HL-60 (cell line): ENCODE measurements around the gene PIP.
A peak's percentile ranks its signal among the peaks of the same experiment; 100 is the strongest.
"Not testable (repeated sequence)": the region's sequence is repeated elsewhere in the genome, so short reads cannot be mapped to it uniquely, and the experiment has no call there.

Experiments
- DNase-seq, 2 experiments: peaks; one replicate each; pipeline ENCODE4 v3.0.0-alpha.2; 2010 to 2020; ENCODE audit warnings: low read depth in 1 of 2, low spot score in 1 of 2
- H3K27ac ChIP-seq: fragments of 250-450 bp; sonication (Bioruptor Pico); replicated peaks from 2 replicates; pipeline ENCODE4 v1.5.1; 2020; ENCODE audit warnings: mild to moderate bottlenecking, moderate library complexity
- H3K27me3 ChIP-seq: fragments of 250-450 bp; sonication (Bioruptor Pico); 2 replicates; pipeline ENCODE4 v1.5.1; 2021; ENCODE audit warnings: mild to moderate bottlenecking, moderate library complexity; ENCODE audit not compliant: insufficient read depth, poor library complexity, severe bottlenecking
- H3K4me3 ChIP-seq: replicated peaks from 2 replicates; pipeline ENCODE4 v1.5.1; 2011; ENCODE audit warnings: mild to moderate bottlenecking, control low read depth, low read length; ENCODE audit not compliant: insufficient read depth
- CTCF ChIP-seq: IDR thresholded peaks from one replicate; pipeline ENCODE4 v1.5.1; 2011; ENCODE audit warnings: low read length, control low read depth, inconsistent platforms; ENCODE audit not compliant: insufficient read depth
- GABPA ChIP-seq: IDR thresholded peaks from 2 replicates; pipeline ENCODE4 v1.6.1; 2012; ENCODE audit warnings: low read depth
- POLR2AphosphoS5 ChIP-seq: IDR thresholded peaks from 2 replicates; pipeline ENCODE4 v1.6.1; 2012; ENCODE audit warnings: low read depth
- REST ChIP-seq: IDR thresholded peaks from 2 replicates; pipeline ENCODE4 v1.6.1; 2012; ENCODE audit warnings: low read depth; ENCODE audit not compliant: insufficient replicate concordance
- SPI1 ChIP-seq: IDR thresholded peaks from 2 replicates; pipeline ENCODE4 v1.6.1; 2012; ENCODE audit warnings: low read depth, mild to moderate bottlenecking, borderline replicate concordance
- long read RNA-seq: library from polyadenylated mRNA; unstranded; transcript quantifications from one replicate; pipeline ENCODE4 v2.0.0, GENCODE V29; 2020

Gene PIP
- long read RNA-seq: 0 reads

- TF ChIP-seq CTCF (no peak), SPI1 (no peak), POLR2AphosphoS5 (no peak), REST (no peak), GABPA (no peak)
- H3K4me3 ChIP-seq: no peak within 1 kb of the TSS
- H3K27me3 ChIP-seq: no peaks in the 10 kb centered on the region
- H3K27ac ChIP-seq: no peak within 1 kb of the TSS
- DNase-seq: no peak
Measured at GRCh38 chr7:143131781-143132180, at the start of gene PIP. PIP (plus strand) TSS chr7:143132077; CDS start chr7:143132117, 40 bp downstream.

- Histone ChIP-seq H3K27me3 (no peaks in the 10 kb centered on the region), H3K27ac (no peak overlapping the region), H3K4me3 (no peak overlapping the region)
- DNase-seq: no peak
- no peak for TF ChIP-seq GABPA
- TF ChIP-seq REST: no peak
- peak; percentile 17; the same call in 1 of the 2 replicates for TF ChIP-seq SPI1
Measured at GRCh38 chr7:143085109-143085508, 46.8 kb upstream of the PIP start.

GRCh38 chr7:143085610-143086009 is 46.3 kb upstream of the PIP start:
- not testable (repeated sequence) for H3K4me3 ChIP-seq, H3K27ac ChIP-seq, H3K27me3 ChIP-seq, DNase-seq

- not testable (repeated sequence) for DNase-seq, H3K27ac ChIP-seq, H3K27me3 ChIP-seq, H3K4me3 ChIP-seq
Measured at GRCh38 chr7:143088549-143089231, 43.2 kb upstream of the PIP start.

GRCh38 chr7:143096146-143096545 is 35.7 kb upstream of the PIP start:
- no peak for DNase-seq
- Histone ChIP-seq H3K27ac (no peak overlapping the region), H3K27me3 (no peaks in the 10 kb centered on the region), H3K4me3 (no peak overlapping the region)
- TF ChIP-seq GABPA: no peak
- no peak for TF ChIP-seq POLR2AphosphoS5
- TF ChIP-seq SPI1: no peak
- TF ChIP-seq CTCF: no peak
- TF ChIP-seq REST: no peak

- H3K27me3 ChIP-seq, H3K27ac ChIP-seq, DNase-seq, H3K4me3 ChIP-seq: not testable (repeated sequence)
Measured at GRCh38 chr7:143099579-143099978, 32.3 kb upstream of the PIP start.
